Fibroblast of villous mesenchyme (primary cell): Measurements from ENCODE around the gene UCHL1. TPM values are rescaled to one million over a fixed set of nuclear protein-coding genes. Genes with fewer than 3 reads are reported as not detected.

Source experiments
- DNase-seq: peaks from one replicate; pipeline ENCODE4 v3.0.0-alpha.2; 2010; ENCODE audit warnings: low read depth
- H3K4me3 ChIP-seq: 2 replicates; pipeline ENCODE4 v1.5.1; 2011; ENCODE audit warnings: low read depth, mild to moderate bottlenecking, low read length
- total RNA-seq: library from RNA; depleted of rRNA; stranded (reverse); fragments of >200 nt; gene quantifications from 2 replicates; pipeline ENCODE4 v1.2.3, GENCODE V29; 2012
- TF ChIP-seq, protein P1 (sequence below): IDR thresholded peaks from 2 replicates; pipeline ENCODE4 v1.5.1; 2012; ENCODE audit warnings: low read depth, mild to moderate bottlenecking, low read length; ENCODE audit not compliant: insufficient read depth

The UCHL1 gene
- total RNA-seq, 1 donor = 579 TPM

- H3K4me3 ChIP-seq = no peak overlapping the region
- no peak for DNase-seq
- TF ChIP-seq, protein P1, sequence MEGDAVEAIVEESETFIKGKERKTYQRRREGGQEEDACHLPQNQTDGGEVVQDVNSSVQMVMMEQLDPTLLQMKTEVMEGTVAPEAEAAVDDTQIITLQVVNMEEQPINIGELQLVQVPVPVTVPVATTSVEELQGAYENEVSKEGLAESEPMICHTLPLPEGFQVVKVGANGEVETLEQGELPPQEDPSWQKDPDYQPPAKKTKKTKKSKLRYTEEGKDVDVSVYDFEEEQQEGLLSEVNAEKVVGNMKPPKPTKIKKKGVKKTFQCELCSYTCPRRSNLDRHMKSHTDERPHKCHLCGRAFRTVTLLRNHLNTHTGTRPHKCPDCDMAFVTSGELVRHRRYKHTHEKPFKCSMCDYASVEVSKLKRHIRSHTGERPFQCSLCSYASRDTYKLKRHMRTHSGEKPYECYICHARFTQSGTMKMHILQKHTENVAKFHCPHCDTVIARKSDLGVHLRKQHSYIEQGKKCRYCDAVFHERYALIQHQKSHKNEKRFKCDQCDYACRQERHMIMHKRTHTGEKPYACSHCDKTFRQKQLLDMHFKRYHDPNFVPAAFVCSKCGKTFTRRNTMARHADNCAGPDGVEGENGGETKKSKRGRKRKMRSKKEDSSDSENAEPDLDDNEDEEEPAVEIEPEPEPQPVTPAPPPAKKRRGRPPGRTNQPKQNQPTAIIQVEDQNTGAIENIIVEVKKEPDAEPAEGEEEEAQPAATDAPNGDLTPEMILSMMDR = no peak
Measured at GRCh38 chr4:41232856-41233255, 23.9 kb upstream of the UCHL1 start.

GRCh38 chr4:41236032-41236431, 20.7 kb upstream of the UCHL1 start:
- no peak for DNase-seq
- H3K4me3 ChIP-seq = no peak overlapping the region
- TF ChIP-seq, protein P1 = no peak

DNA sequence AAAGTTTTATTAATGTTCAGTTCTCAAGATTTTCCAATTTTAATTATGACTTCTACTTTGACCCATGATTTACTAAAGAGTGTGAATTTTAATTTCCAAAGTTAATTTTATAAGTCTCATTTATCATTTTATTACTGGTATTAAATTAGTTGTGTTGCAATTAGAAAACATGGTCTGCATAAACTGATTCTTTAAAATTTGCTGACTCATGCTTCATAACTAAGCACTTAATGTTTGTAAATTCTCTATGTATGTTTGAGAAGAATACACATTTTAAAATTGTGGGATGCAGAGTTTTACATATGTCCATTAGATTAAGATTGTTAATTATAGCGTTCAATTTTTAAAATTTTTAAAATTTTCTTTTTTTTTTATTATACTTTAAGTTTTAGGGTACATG, 20.2 kb upstream of the UCHL1 start:
- TF ChIP-seq, protein P1 = no peak
- DNase-seq = no peak
- no peak overlapping the region for H3K4me3 ChIP-seq

DNA sequence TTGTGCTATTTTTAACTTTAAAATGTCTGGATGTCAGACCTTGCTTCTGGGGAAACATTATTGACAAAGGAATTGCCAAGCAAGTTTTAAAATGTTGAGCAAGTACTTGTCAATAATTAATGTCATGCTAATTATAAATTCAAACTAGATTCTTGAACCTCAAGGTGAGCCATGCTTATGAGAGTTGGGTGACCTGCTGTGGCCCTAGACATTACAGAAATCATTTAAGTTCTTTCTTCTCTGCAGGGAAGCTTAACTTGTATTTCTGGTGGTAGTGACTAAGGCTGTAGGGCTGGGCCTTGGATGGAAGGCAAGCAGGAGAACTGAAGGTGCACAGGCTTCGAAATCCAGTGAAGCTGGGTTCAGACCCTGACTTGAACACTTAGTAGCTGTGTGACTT, 14.8 kb upstream of the UCHL1 start:
- no peak for DNase-seq
- TF ChIP-seq, protein P1 = no peak
- H3K4me3 ChIP-seq = no peak overlapping the region

GRCh38 chr4:41245983-41246382, 10.7 kb upstream of the UCHL1 start:
- no peak for DNase-seq
- TF ChIP-seq, protein P1 = no peak
- H3K4me3 ChIP-seq = no peak overlapping the region

GRCh38 chr4:41256131-41256739, 493 bp upstream of the UCHL1 start:
- peak; percentile 39 for DNase-seq
- TF ChIP-seq, protein P1 = no peak
- peak overlapping the region; percentile 69 for H3K4me3 ChIP-seq
